Dendritic cell treated with granulocyte-macrophage colony-stimulating factor and Interleukin-4, amounts not matched to agents 40 ng/mL and 50 ng/mL, for 4 days (primary cell): ENCODE data around the gene UBL4B.

ENCODE experiments used
- H3K27ac Mint-ChIP-seq: one replicate; pipeline ENCODE4 v1.8.0; 2022; ENCODE audit warnings: mild to moderate bottlenecking, mixed read lengths
- H3K27me3 Mint-ChIP-seq: one replicate; pipeline ENCODE4 v1.8.0; 2022; ENCODE audit warnings: mild to moderate bottlenecking, mixed read lengths
- H3K36me3 Mint-ChIP-seq: one replicate; pipeline ENCODE4 v1.8.0; 2022; ENCODE audit warnings: low read depth, mixed read lengths
- H3K4me1 Mint-ChIP-seq: one replicate; pipeline ENCODE4 v1.8.0; 2022; ENCODE audit warnings: low read depth, mixed read lengths
- H3K4me3 Mint-ChIP-seq: one replicate; pipeline ENCODE4 v1.8.0; 2022; ENCODE audit warnings: mild to moderate bottlenecking, moderate library complexity, mixed read lengths
- H3K9me3 Mint-ChIP-seq: one replicate; pipeline ENCODE4 v1.8.0; 2022; ENCODE audit warnings: mixed read lengths
- intact Hi-C: fragments of 100-400 bp; cut with micrococcal nuclease; formaldehyde crosslinking; loops from one replicate; pipeline ENCODE4 v1.15.0; 2022

Gene UBL4B

DNA sequence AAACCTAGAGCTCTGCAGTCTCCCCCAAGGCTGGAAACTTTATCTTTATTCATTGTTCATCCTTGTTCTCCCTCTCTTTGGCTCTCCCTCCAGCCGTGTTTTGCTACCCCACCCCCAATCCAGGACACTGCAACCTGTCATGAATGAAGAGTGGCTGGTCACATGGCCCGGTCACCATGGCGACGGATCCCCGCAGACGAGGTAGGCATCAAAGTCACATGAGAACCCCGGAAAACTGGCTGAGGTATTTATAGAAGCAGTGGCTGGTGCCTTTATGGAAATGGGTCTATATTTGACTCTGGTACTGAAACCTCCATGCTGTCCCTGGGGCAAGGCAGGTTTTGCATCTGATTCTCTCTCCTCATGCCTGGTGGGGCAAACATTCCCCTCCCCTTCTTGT, 24.7 kb downstream of the UBL4B start:
- Mint-ChIP-seq H3K9me3 (no peaks in the 10 kb centered on the region), H3K4me3 (no peak overlapping the region), H3K27ac (no peak overlapping the region), H3K4me1 (no peaks in the 10 kb centered on the region), H3K27me3 (peaks cover 58% of the 10 kb centered on the region), H3K36me3 (no peaks in the 10 kb centered on the region)
- intact Hi-C loops: no loop called here

- H3K27ac Mint-ChIP-seq: no peak overlapping the region
- peaks cover 52% of the 10 kb centered on the region for H3K27me3 Mint-ChIP-seq
- intact Hi-C loops: no loop called here
- H3K9me3 Mint-ChIP-seq: no peaks in the 10 kb centered on the region
- H3K4me1 Mint-ChIP-seq: no peaks in the 10 kb centered on the region
- no peaks in the 10 kb centered on the region for H3K36me3 Mint-ChIP-seq
- H3K4me3 Mint-ChIP-seq: no peak overlapping the region
These were observed 26.7 kb downstream of the UBL4B start for GRCh38 chr1:110138956-110139355.

DNA sequence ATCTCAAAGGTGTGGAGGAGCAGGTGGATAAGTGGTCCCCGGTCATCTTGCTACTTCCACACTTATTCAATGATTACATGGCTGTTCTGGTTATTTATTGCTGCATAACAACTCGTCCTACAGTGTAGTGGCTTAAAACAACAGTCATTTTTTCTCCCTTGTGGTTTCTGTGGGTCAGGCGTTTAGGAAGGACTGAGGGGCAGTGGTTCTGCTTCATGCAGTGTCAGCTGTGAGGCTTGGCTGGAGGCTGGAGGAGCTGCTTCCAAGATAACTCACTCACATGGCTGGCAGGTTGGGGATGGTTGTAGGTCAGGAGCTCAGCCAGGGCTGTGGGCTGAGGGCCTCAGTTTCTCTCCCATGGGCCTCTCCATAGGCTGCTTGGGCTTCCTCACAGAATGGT, 32.1 kb downstream of the UBL4B start:
- Mint-ChIP-seq H3K36me3 (no peaks in the 10 kb centered on the region), H3K27ac (no peak overlapping the region), H3K4me1 (no peaks in the 10 kb centered on the region), H3K27me3 (peaks cover 26% of the 10 kb centered on the region), H3K4me3 (no peak overlapping the region), H3K9me3 (no peaks in the 10 kb centered on the region)
- intact Hi-C loops: no loop called here

- no peak overlapping the region for H3K4me3 Mint-ChIP-seq
- intact Hi-C loops: no loop called here
- peaks cover 46% of the 10 kb centered on the region for H3K27me3 Mint-ChIP-seq
- no peaks in the 10 kb centered on the region for H3K9me3 Mint-ChIP-seq
- no peaks in the 10 kb centered on the region for H3K36me3 Mint-ChIP-seq
- no peaks in the 10 kb centered on the region for H3K4me1 Mint-ChIP-seq
- no peak overlapping the region for H3K27ac Mint-ChIP-seq
These were observed 36.7 kb downstream of the UBL4B start for GRCh38 chr1:110148961-110149360.

GRCh38 chr1:110150330-110151174, 38.3 kb downstream of the UBL4B start, which contains the start of gene SLC6A17:
Gene SLC6A17 (plus strand): TSS chr1:110150494. CDS start chr1:110166930, 16,436 bp downstream.
- no peak within 1 kb of the TSS for H3K4me3 Mint-ChIP-seq
- no peaks in the 10 kb centered on the region for H3K36me3 Mint-ChIP-seq
- peaks cover 52% of the 10 kb centered on the region for H3K27me3 Mint-ChIP-seq
- intact Hi-C loops: no loop called here
- H3K4me1 Mint-ChIP-seq: no peaks in the 10 kb centered on the region
- H3K9me3 Mint-ChIP-seq: no peaks in the 10 kb centered on the region
- no peak within 1 kb of the TSS for H3K27ac Mint-ChIP-seq

DNA sequence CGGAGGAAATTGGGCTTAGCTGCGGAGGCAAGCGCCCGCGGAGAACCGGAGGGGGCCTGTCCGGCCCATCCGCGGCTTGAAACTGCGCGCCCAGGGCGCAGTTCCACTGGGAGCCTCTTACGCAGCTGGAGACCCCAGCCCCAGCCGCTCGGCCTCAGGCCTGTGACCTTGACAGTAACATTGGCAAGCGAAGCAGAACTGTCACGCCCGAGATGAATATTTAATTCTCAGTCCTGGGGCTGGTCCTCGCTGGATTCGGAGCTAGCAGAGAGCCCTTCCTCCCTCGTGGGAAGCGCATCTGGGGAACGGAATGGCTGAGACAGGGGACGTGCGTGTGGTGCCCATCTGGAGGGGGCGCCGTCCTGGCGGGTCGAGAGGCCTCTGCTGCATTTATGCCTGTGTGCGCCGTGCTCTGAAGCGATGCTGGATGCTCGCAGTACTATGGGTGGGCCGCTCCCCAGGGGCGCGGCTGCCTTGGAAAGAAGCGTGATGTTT, 39.0 kb downstream of the UBL4B start:
- H3K27me3 Mint-ChIP-seq: peaks cover 53% of the 10 kb centered on the region
- intact Hi-C loops: no loop called here
- no peak overlapping the region for H3K27ac Mint-ChIP-seq
- no peaks in the 10 kb centered on the region for H3K4me1 Mint-ChIP-seq
- H3K36me3 Mint-ChIP-seq: no peaks in the 10 kb centered on the region
- no peaks in the 10 kb centered on the region for H3K9me3 Mint-ChIP-seq
- H3K4me3 Mint-ChIP-seq: no peak overlapping the region

- no peaks in the 10 kb centered on the region for H3K36me3 Mint-ChIP-seq
- H3K27ac Mint-ChIP-seq: no peak overlapping the region
- intact Hi-C loops: no loop called here
- peaks cover 57% of the 10 kb centered on the region for H3K27me3 Mint-ChIP-seq
- H3K4me3 Mint-ChIP-seq: no peak overlapping the region
- H3K4me1 Mint-ChIP-seq: no peaks in the 10 kb centered on the region
- no peaks in the 10 kb centered on the region for H3K9me3 Mint-ChIP-seq
These were observed 40.0 kb downstream of the UBL4B start for GRCh38 chr1:110152133-110152785.

GRCh38 chr1:110153407-110153950, 41.2 kb downstream of the UBL4B start:
- no peak overlapping the region for H3K4me3 Mint-ChIP-seq
- no peak overlapping the region for H3K27ac Mint-ChIP-seq
- H3K36me3 Mint-ChIP-seq: no peaks in the 10 kb centered on the region
- intact Hi-C loops: no loop called here
- no peaks in the 10 kb centered on the region for H3K4me1 Mint-ChIP-seq
- H3K9me3 Mint-ChIP-seq: no peaks in the 10 kb centered on the region
- peaks cover 61% of the 10 kb centered on the region for H3K27me3 Mint-ChIP-seq

- Mint-ChIP-seq H3K36me3 (no peaks in the 10 kb centered on the region), H3K27ac (no peak overlapping the region), H3K9me3 (no peaks in the 10 kb centered on the region), H3K4me1 (peaks cover 7% of the 10 kb centered on the region), H3K27me3 (peaks cover 52% of the 10 kb centered on the region), H3K4me3 (no peak overlapping the region)
- intact Hi-C loops: no loop called here
These were observed 43.8 kb downstream of the UBL4B start for GRCh38 chr1:110155878-110156522.

GRCh38 chr1:110158261-110158660, 46.0 kb downstream of the UBL4B start:
- Mint-ChIP-seq H3K27ac (no peak overlapping the region), H3K4me1 (peaks cover 7% of the 10 kb centered on the region), H3K36me3 (no peaks in the 10 kb centered on the region), H3K4me3 (no peak overlapping the region), H3K9me3 (no peaks in the 10 kb centered on the region), H3K27me3 (peaks cover 30% of the 10 kb centered on the region)
- intact Hi-C loops: no loop called here

DNA sequence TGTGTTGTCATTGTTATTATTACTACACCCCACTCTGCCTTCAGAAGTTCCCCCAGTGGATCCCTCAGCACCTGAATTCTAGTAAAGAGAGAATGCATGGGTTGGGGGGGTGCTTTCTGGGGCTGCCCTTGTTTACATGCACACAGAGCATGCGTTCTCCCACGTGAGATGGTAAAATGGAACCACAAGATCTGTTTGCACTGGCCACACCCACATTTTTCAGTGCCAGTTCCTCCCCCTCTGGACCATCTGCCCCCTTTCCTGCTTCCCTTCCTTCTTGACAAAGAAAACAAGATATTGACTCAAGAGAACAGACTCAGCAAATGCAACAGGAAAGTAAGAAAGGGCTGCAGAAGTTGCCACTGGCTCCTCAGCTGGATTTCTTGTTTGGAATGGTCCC, 46.9 kb downstream of the UBL4B start:
- H3K9me3 Mint-ChIP-seq: no peaks in the 10 kb centered on the region
- peaks cover 26% of the 10 kb centered on the region for H3K27me3 Mint-ChIP-seq
- no peak overlapping the region for H3K4me3 Mint-ChIP-seq
- no peak overlapping the region for H3K27ac Mint-ChIP-seq
- H3K4me1 Mint-ChIP-seq: peaks cover 7% of the 10 kb centered on the region
- intact Hi-C loops: no loop called here
- H3K36me3 Mint-ChIP-seq: no peaks in the 10 kb centered on the region

- intact Hi-C loops: no loop called here
- no peaks in the 10 kb centered on the region for H3K9me3 Mint-ChIP-seq
- H3K4me1 Mint-ChIP-seq: peaks cover 7% of the 10 kb centered on the region
- no peaks in the 10 kb centered on the region for H3K36me3 Mint-ChIP-seq
- no peak overlapping the region for H3K27ac Mint-ChIP-seq
- H3K27me3 Mint-ChIP-seq: peaks cover 17% of the 10 kb centered on the region
- H3K4me3 Mint-ChIP-seq: no peak overlapping the region
These were observed 48.4 kb downstream of the UBL4B start for GRCh38 chr1:110160538-110161100.

DNA sequence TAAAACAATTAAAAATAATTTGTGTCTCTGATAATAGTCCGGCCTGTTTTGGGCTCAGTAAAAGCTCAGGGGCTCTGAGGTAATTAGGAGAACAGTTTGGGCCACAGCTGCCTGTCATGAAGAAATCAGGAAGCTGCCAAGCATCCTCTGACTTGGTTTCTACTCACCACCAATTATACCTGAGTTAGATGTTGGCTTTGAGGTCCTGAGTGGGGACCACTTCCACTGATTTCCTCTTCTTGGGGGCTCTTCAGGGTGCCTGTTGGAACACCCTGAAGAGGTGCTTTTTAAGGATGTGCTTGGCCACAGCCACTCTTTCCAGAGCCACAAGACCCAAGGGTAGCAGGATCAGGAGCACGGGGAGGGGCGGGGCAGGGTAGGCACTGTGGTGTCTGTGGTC, 48.9 kb downstream of the UBL4B start:
- Mint-ChIP-seq H3K9me3 (no peaks in the 10 kb centered on the region), H3K27me3 (peaks cover 15% of the 10 kb centered on the region), H3K36me3 (no peaks in the 10 kb centered on the region), H3K4me1 (peaks cover 7% of the 10 kb centered on the region), H3K4me3 (no peak overlapping the region), H3K27ac (no peak overlapping the region)
- intact Hi-C loops: no loop called here

DNA sequence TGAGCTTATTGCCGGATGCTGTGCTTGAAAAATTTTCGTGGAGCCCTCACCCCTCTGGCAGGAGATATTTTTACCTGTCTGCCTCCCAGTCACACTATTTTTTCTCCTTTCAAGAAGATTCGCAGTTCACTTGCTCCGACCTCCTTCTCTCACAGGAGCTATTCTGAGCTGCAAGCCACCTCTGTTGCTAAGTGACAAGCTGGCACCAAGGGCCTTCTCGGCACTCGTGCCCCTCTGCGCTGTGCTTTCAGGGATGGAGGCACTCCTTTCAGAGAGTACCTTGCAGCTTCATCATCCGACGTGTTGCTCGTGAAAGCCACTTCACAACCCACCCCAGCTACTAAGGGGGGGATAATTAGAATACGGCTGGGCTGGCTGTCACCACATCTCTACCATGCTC, 49.6 kb downstream of the UBL4B start:
- Mint-ChIP-seq H3K36me3 (no peaks in the 10 kb centered on the region), H3K27ac (no peak overlapping the region), H3K4me1 (peaks cover 7% of the 10 kb centered on the region), H3K4me3 (no peak overlapping the region), H3K27me3 (peaks cover 13% of the 10 kb centered on the region), H3K9me3 (no peaks in the 10 kb centered on the region)
- intact Hi-C loops: no loop called here
